GM18909 (cell line): ENCODE data around the gene DSCAML1.
A peak's percentile ranks its signal among the peaks of the same experiment; 100 is the strongest.

Source experiments
- ATAC-seq: cut with Tn5 transposase; IDR thresholded peaks from one replicate; pipeline ENCODE4 v1.9.1; 2021; ENCODE audit warnings: mild to moderate bottlenecking; ENCODE audit not compliant: unreplicated experiment, poor library complexity

DSCAML1 gene

DNA sequence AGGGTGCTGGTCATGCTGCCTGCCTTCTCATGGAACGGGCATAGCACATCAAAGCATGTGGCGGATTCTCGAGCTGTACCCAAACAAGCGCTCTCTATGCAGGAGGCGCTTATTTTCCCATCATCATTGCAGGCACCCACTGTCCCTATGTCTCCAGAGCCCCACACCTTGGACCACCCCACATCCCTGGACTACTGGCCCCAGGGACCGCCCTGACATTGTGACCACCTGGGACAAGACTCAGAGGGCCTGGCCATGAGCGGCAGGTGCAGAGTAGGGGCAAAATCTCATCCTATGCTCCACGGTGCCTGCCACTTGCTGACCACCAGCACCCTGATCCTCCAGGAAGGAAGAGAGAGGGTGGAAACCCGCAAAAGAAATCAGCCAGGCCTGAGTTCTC is 170.4 kb downstream of the DSCAML1 start:
- no peak for ATAC-seq

GRCh38 chr11:117625237-117625636 is 171.8 kb downstream of the DSCAML1 start:
- ATAC-seq, result no peak

DNA sequence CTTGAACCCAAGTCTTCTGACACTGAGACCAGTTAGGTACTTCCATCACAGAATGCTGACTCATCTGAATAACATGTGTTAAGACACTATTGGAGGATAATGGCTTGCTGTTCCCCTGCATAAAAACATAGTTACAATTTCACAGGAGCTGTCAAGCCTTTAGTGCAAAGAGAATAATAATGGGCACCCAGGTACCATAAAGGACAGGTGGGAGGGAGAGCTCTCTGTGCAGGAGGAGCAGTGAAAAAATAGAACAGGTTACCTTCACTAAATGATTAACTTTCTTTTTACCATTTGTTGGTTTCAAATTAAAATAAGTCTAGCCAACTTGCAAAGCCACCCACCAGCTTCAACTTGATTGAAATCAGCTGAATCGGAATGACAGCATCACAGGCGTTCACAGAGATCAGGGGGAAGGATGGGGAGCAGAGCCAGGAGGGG is 173.2 kb downstream of the DSCAML1 start:
- ATAC-seq, result no peak

DNA sequence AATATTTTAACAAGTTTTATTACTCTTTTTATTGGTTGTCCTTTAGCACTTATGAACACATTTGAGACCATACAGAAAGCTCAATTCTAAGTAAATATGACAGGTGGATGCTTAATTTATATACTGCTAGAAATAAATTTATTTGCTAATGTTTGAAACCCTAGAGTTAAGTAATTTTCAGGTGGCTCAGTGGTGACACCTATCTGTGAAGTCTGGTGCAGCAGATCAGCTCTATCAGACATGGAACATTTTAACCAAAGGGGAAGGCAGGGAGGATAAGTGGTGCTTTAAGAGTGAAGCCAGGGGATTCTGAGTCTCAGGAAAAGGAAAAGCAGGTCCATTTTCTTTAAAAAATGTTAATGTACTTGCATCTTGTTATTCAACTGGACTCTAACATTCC is 175.8 kb downstream of the DSCAML1 start:
- ATAC-seq, result no peak

GRCh38 chr11:117620659-117621058 is 176.4 kb downstream of the DSCAML1 start:
- no peak for ATAC-seq

- ATAC-seq, result no peak
These were observed 176.9 kb downstream of the DSCAML1 start for GRCh38 chr11:117620086-117620485.

DNA sequence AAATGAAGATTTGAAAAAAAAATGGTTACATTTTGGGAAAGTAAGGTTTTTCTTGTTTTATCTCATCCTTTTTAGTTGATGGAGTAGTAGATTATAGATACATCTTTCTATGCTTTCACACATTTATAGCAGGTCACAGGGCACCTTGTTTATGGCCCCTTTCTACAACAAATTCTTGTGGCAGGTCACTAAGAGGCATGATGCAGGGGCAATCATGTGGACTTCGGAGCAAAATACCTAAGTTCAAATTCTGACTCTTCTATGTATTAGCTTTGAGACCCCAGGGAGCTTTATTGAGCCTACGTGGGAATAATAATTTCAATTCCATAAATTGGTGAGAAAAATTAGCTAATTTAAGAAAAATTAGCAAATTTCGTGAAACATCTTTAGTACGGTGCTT is 177.4 kb downstream of the DSCAML1 start:
- no peak for ATAC-seq

- ATAC-seq, result no peak
These were observed 178.0 kb downstream of the DSCAML1 start for GRCh38 chr11:117618982-117619355.

- no peak for ATAC-seq
These were observed 178.6 kb downstream of the DSCAML1 start for GRCh38 chr11:117618302-117618981.

DNA sequence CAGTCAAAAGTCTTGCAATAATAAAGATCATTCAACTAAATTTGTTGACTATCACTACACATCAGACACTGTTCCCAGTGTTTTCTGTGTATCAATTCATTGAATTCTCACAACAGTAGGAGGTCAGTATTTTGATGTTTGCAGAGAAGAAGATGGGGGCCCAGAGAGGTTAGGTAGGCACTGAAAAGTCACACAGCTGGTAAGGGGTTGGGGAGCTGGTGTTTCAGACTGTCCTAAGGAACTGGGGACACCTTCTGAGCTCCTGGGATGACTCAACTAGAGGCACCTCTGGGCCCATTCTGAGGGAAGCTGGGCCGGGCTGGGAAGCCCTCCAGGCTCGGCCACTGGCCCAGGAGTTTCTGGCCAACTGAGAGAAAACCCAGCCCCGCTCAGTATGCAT is 180.0 kb downstream of the DSCAML1 start:
- no peak for ATAC-seq

- ATAC-seq, result no peak
These were observed 182.3 kb downstream of the DSCAML1 start for GRCh38 chr11:117614728-117615127.

DNA sequence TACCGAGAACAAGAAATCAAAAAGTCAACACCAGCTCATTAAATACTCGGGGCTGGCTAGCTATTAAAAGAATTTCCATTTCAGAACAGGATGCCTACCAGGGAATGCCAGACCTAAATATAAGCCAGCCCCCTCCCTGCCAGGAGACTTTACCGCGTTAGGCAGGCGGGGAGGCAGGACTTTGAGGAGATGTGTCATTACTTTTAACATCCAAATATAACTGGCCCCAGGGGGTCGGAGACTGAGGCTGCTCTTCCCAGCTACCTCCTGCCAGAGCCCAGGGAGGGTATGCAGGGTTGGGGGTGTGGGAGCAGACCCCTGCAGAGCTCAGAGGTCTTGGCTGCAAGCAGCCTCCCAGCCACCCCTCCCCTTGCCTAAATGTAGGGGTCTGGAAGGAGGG is 183.5 kb downstream of the DSCAML1 start:
- ATAC-seq, result no peak

DNA sequence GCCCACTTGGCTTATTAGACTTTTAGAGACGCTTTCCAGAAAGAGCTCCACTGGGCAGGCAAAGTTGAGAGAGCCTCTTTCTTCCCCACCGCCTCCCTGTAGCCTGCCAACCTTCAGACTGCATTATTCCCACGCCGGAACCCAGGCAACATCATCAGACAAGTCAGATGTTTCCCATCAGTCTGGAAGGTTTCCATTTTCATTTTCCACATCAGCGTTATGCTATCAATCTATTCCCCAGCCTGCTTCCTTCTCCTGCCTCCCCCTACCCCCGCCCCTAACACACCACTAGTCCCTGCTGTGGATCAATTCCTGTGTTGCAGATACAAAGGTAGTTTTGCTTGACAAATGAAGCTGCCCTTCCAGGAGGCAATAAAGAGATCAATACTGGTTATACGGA is 184.8 kb downstream of the DSCAML1 start:
- no peak for ATAC-seq

- no peak for ATAC-seq
These were observed 186.1 kb downstream of the DSCAML1 start for GRCh38 chr11:117610901-117611300.

DNA sequence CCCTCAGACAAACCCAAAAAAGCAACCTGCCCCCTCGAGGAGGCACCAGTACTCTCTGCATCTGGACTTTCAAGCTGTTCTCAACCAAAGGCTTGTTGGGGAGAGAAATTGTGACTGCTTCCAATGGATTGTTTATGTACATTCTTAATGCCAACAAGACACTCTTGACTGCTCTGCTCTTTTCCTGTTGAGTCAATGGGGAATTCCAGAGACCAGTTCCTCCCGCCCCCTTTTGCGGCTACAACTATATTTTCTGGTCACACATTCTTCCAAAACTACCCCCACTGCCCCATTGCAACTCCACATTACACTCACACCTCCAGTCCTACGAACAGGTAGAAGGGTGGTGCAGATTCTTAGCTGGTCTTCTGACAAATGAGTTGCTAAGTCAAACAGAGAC is 187.0 kb downstream of the DSCAML1 start:
- ATAC-seq, result no peak

DNA sequence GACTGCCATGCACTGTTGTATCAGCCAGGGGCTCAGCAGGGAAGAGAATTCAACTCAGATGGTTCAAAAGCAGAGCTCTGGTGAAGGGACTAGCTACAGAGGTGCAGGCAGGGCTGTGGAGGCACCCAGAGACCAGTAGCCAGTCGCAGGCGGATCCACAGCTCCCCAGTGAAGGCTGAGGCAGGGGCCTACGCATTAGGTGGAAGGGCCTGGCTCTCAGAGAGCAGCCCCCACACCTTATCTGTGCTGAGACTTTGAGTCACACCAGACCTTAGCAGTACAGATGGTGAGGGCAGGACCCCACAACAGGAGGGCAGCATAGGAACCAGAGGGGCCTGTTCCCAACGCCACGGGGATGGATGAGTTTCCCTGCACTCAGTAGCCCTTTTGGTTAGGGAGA is 189.6 kb downstream of the DSCAML1 start:
- ATAC-seq, result no peak

DNA sequence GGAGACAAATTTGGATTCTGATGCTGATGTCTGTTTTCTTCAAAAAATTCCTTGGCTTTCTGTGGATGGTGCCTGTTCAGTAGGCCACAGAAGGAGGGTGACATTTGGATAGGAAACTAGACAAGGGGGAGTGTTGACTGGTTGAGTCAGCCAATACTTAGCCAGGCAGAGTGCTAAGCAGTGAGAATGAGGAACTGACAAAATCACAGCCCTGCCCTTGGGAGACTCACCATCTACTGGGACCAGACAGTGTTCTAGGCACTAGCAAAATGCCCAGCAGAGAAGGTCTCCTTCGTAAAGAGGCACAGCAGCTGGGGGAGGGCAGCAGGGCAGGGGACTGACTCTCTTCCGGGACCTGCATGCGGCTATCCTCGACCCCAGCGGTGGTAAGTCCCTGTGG is 190.2 kb downstream of the DSCAML1 start:
- no peak for ATAC-seq

- ATAC-seq, result peak; percentile 67
These were observed 190.8 kb downstream of the DSCAML1 start for GRCh38 chr11:117606211-117606610.

GRCh38 chr11:117605331-117605730 is 191.7 kb downstream of the DSCAML1 start:
- ATAC-seq, result no peak

- ATAC-seq, result no peak
These were observed 192.6 kb downstream of the DSCAML1 start for GRCh38 chr11:117604336-117604995.

DNA sequence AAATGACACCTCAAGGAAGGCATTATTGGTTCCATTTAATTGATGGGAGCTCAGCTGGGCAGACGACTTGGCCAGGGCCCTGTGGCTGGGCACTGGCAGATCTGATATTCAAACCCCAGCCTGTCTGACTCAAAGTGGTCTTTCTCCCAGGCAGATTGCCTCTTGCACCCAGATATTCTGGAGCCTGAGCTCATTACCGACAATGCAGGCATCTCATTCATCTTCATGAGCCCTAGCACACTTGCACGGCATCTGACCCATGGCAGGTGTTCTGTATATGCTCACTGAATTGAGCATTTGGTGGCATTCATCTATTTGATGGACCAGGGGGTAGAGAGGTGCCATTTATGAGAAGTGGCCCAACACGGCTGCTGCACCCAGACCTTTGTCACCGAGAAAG is 193.1 kb downstream of the DSCAML1 start:
- ATAC-seq, result no peak

- no peak for ATAC-seq
These were observed 195.9 kb downstream of the DSCAML1 start for GRCh38 chr11:117601006-117601708.
